Endothelial cell of umbilical vein (primary cell): ENCODE results near the gene VPS41. TPM values are rescaled to one million over a fixed set of nuclear protein-coding genes. Genes with fewer than 3 reads are reported as not detected.

ENCODE experiments used
- BruUV-seq: library from RNA; stranded (reverse); fragments of 400-500 nt; replicated peaks from 2 replicates; lab custom pipeline; 2021; lab: Mats Ljungman, UMichigan
- CTCF ChIA-PET: fragments of 300-600, 350-600 bp; sonication (Branson Sonifier 250); formaldehyde crosslinking; loops from one replicate; lab custom pipeline; 2021; ENCODE audit warnings: antibody characterized with exemption, inconsistent platforms; lab: Charles Lee
- POLR2A ChIA-PET: fragments of 300-600, 350-600 bp; sonication (Branson Sonifier 250); formaldehyde crosslinking; loops from one replicate; lab custom pipeline; 2021; ENCODE audit warnings: antibody characterized with exemption, inconsistent platforms; lab: Charles Lee
- DNase-seq: peaks from one replicate; pipeline ENCODE4 v3.0.0-alpha.2; 2011; ENCODE audit warnings: low read depth, low spot score
- FAIRE-seq: peaks from 2 replicates; lab custom pipeline; 2011; peaks lifted over from hg19 to GRCh38; lab: Jason Lieb, UNC
- H2AFZ ChIP-seq: 2 replicates; pipeline ENCODE4 v1.6.0; 2012; ENCODE audit warnings: low read depth, low read length, control low read depth, inconsistent platforms
- H3K27ac ChIP-seq: 2 replicates; pipeline ENCODE4 v1.5.1; 2011; ENCODE audit warnings: low read depth, mild to moderate bottlenecking, control low read depth, low read length, moderate library complexity; ENCODE audit not compliant: insufficient read depth
- H3K27me3 ChIP-seq, 2 experiments: 2 replicates each; pipeline versions ENCODE4 v1.6.0 to v1.6.1; 2011; ENCODE audit warnings: low read length in 2 of 2, mixed read lengths in 1 of 2; ENCODE audit not compliant: control insufficient read depth in 2 of 2, insufficient read depth in 2 of 2
- H3K36me3 ChIP-seq, 2 experiments: 2 replicates in 1 of 2; 3 replicates in 1 of 2; pipeline ENCODE4 v1.5.1; 2011; ENCODE audit warnings: low read length in 2 of 2, mild to moderate bottlenecking in 1 of 2, moderate library complexity in 1 of 2; ENCODE audit not compliant: control insufficient read depth in 2 of 2, insufficient read depth in 2 of 2; ENCODE audit errors: extremely low read depth in 1 of 2
- H3K4me1 ChIP-seq: 3 replicates; pipeline ENCODE4 v1.5.1; 2011; ENCODE audit warnings: mild to moderate bottlenecking, low read length; ENCODE audit not compliant: control insufficient read depth, insufficient read depth; ENCODE audit errors: extremely low read depth
- H3K4me2 ChIP-seq: 2 replicates; pipeline ENCODE4 v1.6.1; 2011; ENCODE audit warnings: low read length, control low read depth, mixed read lengths; ENCODE audit not compliant: insufficient read depth
- H3K4me3 ChIP-seq, 3 experiments: fragments of 200-600 bp in 1 of 3; sonication (generic), shearing (Covaris generic) in 1 of 3; replicated peaks in 1 of 3; 2 replicates each; pipeline ENCODE4 v1.5.1; 2011 to 2016; ENCODE audit warnings: control low read depth in 3 of 3, low read length in 3 of 3, mild to moderate bottlenecking in 2 of 3, inconsistent platforms in 1 of 3, low read depth in 1 of 3, moderate library complexity in 1 of 3; ENCODE audit not compliant: insufficient read depth in 1 of 3
- H3K79me2 ChIP-seq: 2 replicates; pipeline ENCODE4 v1.6.0; 2012; ENCODE audit warnings: low read length, inconsistent platforms; ENCODE audit not compliant: control insufficient read depth, insufficient read depth
- H3K9ac ChIP-seq: replicated peaks from 2 replicates; pipeline ENCODE3; 2011; ENCODE audit warnings: low read length, control low read depth; ENCODE audit not compliant: insufficient read depth; ENCODE audit errors: extremely low read depth
- H3K9me1 ChIP-seq: replicated peaks from 3 replicates; pipeline ENCODE4 v1.6.0; 2011; ENCODE audit warnings: mild to moderate bottlenecking, low read length; ENCODE audit not compliant: control insufficient read depth, insufficient read depth; ENCODE audit errors: extremely low read depth
- H3K9me3 ChIP-seq: replicated peaks from 2 replicates; pipeline ENCODE4 v1.5.1; 2012; ENCODE audit warnings: low read length, inconsistent platforms; ENCODE audit not compliant: control insufficient read depth, insufficient read depth
- H4K20me1 ChIP-seq: replicated peaks from 2 replicates; pipeline ENCODE3; 2011; ENCODE audit warnings: mild to moderate bottlenecking, low read length; ENCODE audit not compliant: control insufficient read depth, insufficient read depth; ENCODE audit errors: extremely low read depth
- EZH2 ChIP-seq: IDR thresholded peaks from 2 replicates; pipeline ENCODE4 v1.6.1; 2012; ENCODE audit warnings: borderline replicate concordance, low read depth, mild to moderate bottlenecking, moderate library complexity, low read length, inconsistent platforms; ENCODE audit not compliant: severe bottlenecking
- FOS ChIP-seq: IDR thresholded peaks from 2 replicates; pipeline ENCODE4 v1.6.1; 2011; ENCODE audit warnings: mild to moderate bottlenecking, low read length, moderate library complexity, borderline replicate concordance; ENCODE audit not compliant: insufficient read depth
- GATA2 ChIP-seq: IDR thresholded peaks from 2 replicates; pipeline ENCODE4 v1.7.0; 2011; ENCODE audit warnings: low read depth, mild to moderate bottlenecking, moderate library complexity, mixed read lengths, low read length; ENCODE audit not compliant: insufficient read length, insufficient read depth
- JUN ChIP-seq: IDR thresholded peaks from 2 replicates; pipeline ENCODE4 v1.6.1; 2011; ENCODE audit warnings: borderline replicate concordance, low read depth; ENCODE audit not compliant: insufficient read length, insufficient read depth
- MYC ChIP-seq: IDR thresholded peaks from one replicate; pipeline ENCODE4 v1.6.1; 2011; ENCODE audit warnings: mild to moderate bottlenecking, low read depth, low read length
- POLR2A ChIP-seq: IDR thresholded peaks from 2 replicates; pipeline ENCODE4 v1.6.1; 2012; ENCODE audit warnings: low read depth, mild to moderate bottlenecking, control low read depth, low read length
- POLR2AphosphoS5 ChIP-seq: IDR thresholded peaks from 2 replicates; pipeline ENCODE4 v1.6.1; 2012; ENCODE audit warnings: low read depth, mild to moderate bottlenecking, control low read depth, low read length, moderate library complexity; ENCODE audit not compliant: insufficient read depth
- dilution Hi-C: fragments of 300-500 bp; cut with MboI; formaldehyde crosslinking; loops from one replicate; pipeline ENCODE4 v1.15.0; 2019; ENCODE audit warnings: low sequenced_read_pairs; ENCODE audit not compliant: extremely low pct_ligation_motif_present
- intact Hi-C: fragments of 100-400 bp; cut with micrococcal nuclease; formaldehyde crosslinking; loops from one replicate; pipeline ENCODE4 v1.10.0; 2022
- polyA plus RNA-seq, 4 experiments: library from polyadenylated mRNA; depleted of rRNA in 3 of 4; stranded (reverse) in 3 of 4; unstranded in 1 of 4; fragments of >200 nt; gene quantifications; 2 replicates each; pipeline versions ENCODE4 v1.2.1 to v1.2.3, GENCODE V29; 2011 to 2012; ENCODE audit warnings: missing spikeins in 1 of 4
- total RNA-seq: library from RNA; stranded (reverse); gene quantifications from 2 replicates; pipeline ENCODE4 v1.2.3, GENCODE V29; 2021
- TF ChIP-seq, protein P1 (sequence below), 2 donors: IDR thresholded peaks; 1 replicate in 1 of 2; 2 replicates in 1 of 2; pipeline ENCODE4 v1.5.1; 2011; ENCODE audit warnings: low read length in 2 of 2, mild to moderate bottlenecking in 2 of 2, moderate library complexity in 2 of 2, control low read depth in 1 of 2, inconsistent platforms in 1 of 2, low read depth in 1 of 2; ENCODE audit not compliant: insufficient read depth in 1 of 2; ENCODE audit errors: extremely low read depth in 1 of 2
- TF ChIP-seq, protein P2 (sequence below): IDR thresholded peaks from 2 replicates; pipeline ENCODE4 v1.6.1; 2011; ENCODE audit not compliant: insufficient read depth, insufficient read length

VPS41 gene
- total and polyA plus RNA-seq, 2 donors (not counting 3 experiments of a cell fraction or from before 2014, with no cell fraction given): 14.3 to 79.8 TPM

DNA sequence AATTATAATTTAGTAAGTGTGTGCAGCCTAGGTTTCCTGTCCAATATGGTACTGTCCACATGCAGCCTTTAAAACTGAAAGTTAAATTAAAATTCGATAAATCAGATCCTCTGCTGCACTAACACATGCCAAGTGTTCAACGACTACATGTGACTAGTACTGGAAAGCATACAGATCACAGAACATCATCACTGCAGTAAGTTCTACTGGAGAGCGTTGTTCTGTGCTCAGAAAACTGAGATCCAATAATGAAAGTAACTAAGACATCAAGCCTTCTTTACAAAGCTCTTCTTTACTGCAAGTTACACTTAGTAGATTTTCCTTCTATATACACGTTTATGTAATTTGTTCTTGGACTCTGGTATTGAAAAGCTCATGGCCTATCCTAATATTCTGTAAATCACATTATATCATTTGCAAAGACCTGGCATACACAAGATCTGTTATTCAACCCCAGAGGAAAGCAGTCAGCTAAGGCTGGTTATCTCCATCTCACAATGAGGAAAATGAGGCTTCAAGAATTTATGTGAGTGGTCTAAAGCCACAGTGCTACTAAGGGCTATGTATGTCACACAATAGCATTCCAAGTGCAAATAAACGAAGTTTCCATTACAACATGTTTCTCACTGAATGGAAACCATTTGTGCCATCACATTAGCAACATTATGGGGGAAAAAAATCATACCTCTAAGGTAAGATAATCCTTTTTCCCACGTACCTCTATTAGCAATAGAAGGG lies 77.6 kb downstream of the VPS41 start:
- H3K79me2 ChIP-seq: no peaks in the 10 kb centered on the region
- ChIA-PET CTCF (interaction anchor here (0.8 to 1.5 kb wide), 5 partner anchors 10 to 1065 kb away, joined by 3 to 5 read pairs (median 3); no protein-coding TSS in a partner anchor), POLR2A (no interaction called here)
- intact Hi-C loops (no loop called here), dilution Hi-C loops (no loop called here)
- no peak overlapping the region for H2AFZ ChIP-seq
- TF ChIP-seq MYC: no peak
- TF ChIP-seq EZH2: no peak
- no peak overlapping the region for H3K4me2 ChIP-seq
- H3K27me3 ChIP-seq: no peaks in the 10 kb centered on the region
- H3K4me3 ChIP-seq: no peak overlapping the region
- H3K27ac ChIP-seq: no peak overlapping the region
- no peaks in the 10 kb centered on the region for H3K9me3 ChIP-seq
- no peaks in the 10 kb centered on the region for H3K36me3 ChIP-seq
- no peak for FAIRE-seq
- no peak overlapping the region for H3K9ac ChIP-seq
- H4K20me1 ChIP-seq: no peaks in the 10 kb centered on the region
- DNase-seq: no peak
- no TSS peak for BruUV-seq
- H3K9me1 ChIP-seq: no peaks in the 10 kb centered on the region
- H3K4me1 ChIP-seq: peaks cover under 1% of the 10 kb centered on the region

DNA sequence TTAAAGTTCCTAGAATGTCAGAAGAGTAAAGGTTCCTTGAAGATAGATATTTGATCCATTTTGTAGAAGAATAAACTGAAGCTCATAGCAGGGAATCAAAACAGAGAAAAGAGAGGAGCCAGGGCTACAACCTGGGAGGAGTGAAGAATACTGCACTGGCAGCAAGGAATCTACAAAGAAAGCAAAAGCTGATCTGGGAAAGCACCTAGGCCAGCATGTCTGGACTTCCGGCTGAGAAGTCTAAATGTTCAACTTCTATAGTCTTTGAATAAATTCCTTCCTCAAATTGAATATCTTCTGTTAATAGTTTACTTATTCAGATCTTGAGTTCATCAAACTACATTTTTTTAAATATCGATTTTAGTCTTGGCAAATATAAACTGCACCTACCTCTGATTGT lies 78.2 kb downstream of the VPS41 start:
- Histone ChIP-seq H3K9me3 (no peaks in the 10 kb centered on the region), H3K36me3 (no peaks in the 10 kb centered on the region), H3K27ac (no peak overlapping the region), H3K27me3 (no peaks in the 10 kb centered on the region), H3K4me3 (no peak overlapping the region), H3K4me1 (peaks cover 5% of the 10 kb centered on the region), H3K9ac (no peak overlapping the region), H4K20me1 (no peaks in the 10 kb centered on the region), H3K79me2 (no peaks in the 10 kb centered on the region), H3K4me2 (no peak overlapping the region), H2AFZ (no peak overlapping the region), H3K9me1 (no peaks in the 10 kb centered on the region)
- FAIRE-seq (no peak), DNase-seq (no peak)
- BruUV-seq: no TSS peak
- intact Hi-C loops: no loop called here
- CTCF ChIA-PET: interaction anchor here (0.6 to 1.5 kb wide), 4 partner anchors 10 to 1283 kb away, joined by 3 to 5 read pairs (median 3); no protein-coding TSS in a partner anchor
- dilution Hi-C loops: no loop called here
- POLR2A ChIA-PET: no interaction called here
- TF ChIP-seq EZH2 (no peak), MYC (no peak), GATA2 (no peak), POLR2AphosphoS5 (no peak), POLR2A (no peak), FOS (no peak), JUN (no peak)
- TF ChIP-seq, protein P1, sequence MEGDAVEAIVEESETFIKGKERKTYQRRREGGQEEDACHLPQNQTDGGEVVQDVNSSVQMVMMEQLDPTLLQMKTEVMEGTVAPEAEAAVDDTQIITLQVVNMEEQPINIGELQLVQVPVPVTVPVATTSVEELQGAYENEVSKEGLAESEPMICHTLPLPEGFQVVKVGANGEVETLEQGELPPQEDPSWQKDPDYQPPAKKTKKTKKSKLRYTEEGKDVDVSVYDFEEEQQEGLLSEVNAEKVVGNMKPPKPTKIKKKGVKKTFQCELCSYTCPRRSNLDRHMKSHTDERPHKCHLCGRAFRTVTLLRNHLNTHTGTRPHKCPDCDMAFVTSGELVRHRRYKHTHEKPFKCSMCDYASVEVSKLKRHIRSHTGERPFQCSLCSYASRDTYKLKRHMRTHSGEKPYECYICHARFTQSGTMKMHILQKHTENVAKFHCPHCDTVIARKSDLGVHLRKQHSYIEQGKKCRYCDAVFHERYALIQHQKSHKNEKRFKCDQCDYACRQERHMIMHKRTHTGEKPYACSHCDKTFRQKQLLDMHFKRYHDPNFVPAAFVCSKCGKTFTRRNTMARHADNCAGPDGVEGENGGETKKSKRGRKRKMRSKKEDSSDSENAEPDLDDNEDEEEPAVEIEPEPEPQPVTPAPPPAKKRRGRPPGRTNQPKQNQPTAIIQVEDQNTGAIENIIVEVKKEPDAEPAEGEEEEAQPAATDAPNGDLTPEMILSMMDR (IDR thresholded peaks at IDR 0.05; ENCODE audit: extremely low read depth in 1 of 2, insufficient read depth in 1 of 2, low read depth in 1 of 2, low read length in 2 of 2): no peak
- TF ChIP-seq, protein P2, sequence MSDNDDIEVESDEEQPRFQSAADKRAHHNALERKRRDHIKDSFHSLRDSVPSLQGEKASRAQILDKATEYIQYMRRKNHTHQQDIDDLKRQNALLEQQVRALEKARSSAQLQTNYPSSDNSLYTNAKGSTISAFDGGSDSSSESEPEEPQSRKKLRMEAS: no peak
